GM19467 (cell line): ENCODE results near the gene XDH.

Source experiments
- ATAC-seq: cut with Tn5 transposase; IDR thresholded peaks from one replicate; pipeline ENCODE4 v1.9.1; 2021; ENCODE audit warnings: mild to moderate bottlenecking, moderate library complexity; ENCODE audit not compliant: unreplicated experiment

XDH gene

GRCh38 chr2:31287654-31288053 lies 126.9 kb downstream of the XDH start:
- no peak for ATAC-seq

- ATAC-seq, result no peak
These were observed 127.5 kb downstream of the XDH start for GRCh38 chr2:31286961-31287550.

- ATAC-seq, result no peak
These were observed 128.3 kb downstream of the XDH start for GRCh38 chr2:31286230-31286629.
